K562 (cell line): ENCODE data around the gene SDR42E2. TPM values are rescaled to one million over a fixed set of nuclear protein-coding genes. Genes with fewer than 3 reads are reported as not detected.

Experiments used
- ADNP ChIP-seq: fragments of 200-800 bp; sonication (Bioruptor generic); IDR thresholded peaks from 2 replicates; pipeline ENCODE4 v1.6.1; 2016; ENCODE audit warnings: missing genetic modification characterization, missing compliant biosample characterization
- ETS2 ChIP-seq: IDR thresholded peaks from 2 replicates; pipeline ENCODE4 v1.6.1; 2016; ENCODE audit warnings: borderline replicate concordance, missing genetic modification characterization, mild to moderate bottlenecking, moderate library complexity, missing compliant biosample characterization; ENCODE audit not compliant: poor library complexity, severe bottlenecking
- FOXP1 ChIP-seq: sonication (generic); formaldehyde crosslinking; IDR thresholded peaks from 2 replicates; pipeline ENCODE4 v1.8.0; 2022; ENCODE audit warnings: mild to moderate bottlenecking, missing genetic modification reagents
- GABPA ChIP-seq: fragments of 200-800 bp; sonication (Bioruptor generic); conservative IDR thresholded peaks from 2 replicates; pipeline ENCODE4 v1.6.1; 2016; ENCODE audit warnings: low read depth, missing genetic modification characterization, missing compliant biosample characterization
- HOXB6 ChIP-seq: fragments of 250-450 bp; sonication (Bioruptor Pico); IDR thresholded peaks from 2 replicates; pipeline ENCODE4 v1.5.1; 2022; ENCODE audit warnings: mild to moderate bottlenecking, borderline replicate concordance
- HSF4 ChIP-seq: fragments of 250-450 bp; sonication (Bioruptor Pico); IDR thresholded peaks from 2 replicates; pipeline ENCODE4 v2.1.2; 2022; ENCODE audit warnings: mild to moderate bottlenecking, moderate library complexity, borderline replicate concordance
- MEF2A ChIP-seq: IDR thresholded peaks from 2 replicates; pipeline ENCODE4 v1.6.1; 2011; ENCODE audit warnings: low read depth, mild to moderate bottlenecking, low read length, moderate library complexity; ENCODE audit not compliant: control insufficient read depth
- RAD51 ChIP-seq: fragments of 450-650 bp; IDR thresholded peaks from 2 replicates; pipeline ENCODE4 v1.7.1; 2016; ENCODE audit warnings: low read depth, mild to moderate bottlenecking, borderline replicate concordance
- RBM15 ChIP-seq: fragments of 200-400 bp; formaldehyde crosslinking; IDR thresholded peaks from 2 replicates; pipeline ENCODE4 v1.6.1; 2018; ENCODE audit warnings: mild to moderate bottlenecking, low read length, moderate library complexity; ENCODE audit not compliant: insufficient read depth
- RUNX1 ChIP-seq: sonication (generic); IDR thresholded peaks from 2 replicates; pipeline ENCODE4 v1.6.1; 2016; ENCODE audit warnings: antibody characterized with exemption, low read depth
- SMAD2 ChIP-seq: fragments of 150-350 bp; IDR thresholded peaks from 2 replicates; pipeline ENCODE4 v1.6.1; 2014; ENCODE audit warnings: low read depth, mild to moderate bottlenecking, low read length
- SMARCB1 ChIP-seq: IDR thresholded peaks from 2 replicates; pipeline ENCODE4 v1.6.1; 2011; ENCODE audit warnings: improper control_type of control experiment, low read depth; ENCODE audit not compliant: insufficient read length
- U2AF1 ChIP-seq: fragments of 200-400 bp; formaldehyde crosslinking; optimal IDR thresholded peaks from 2 replicates; pipeline ENCODE3; 2017; ENCODE audit warnings: mild to moderate bottlenecking, low read depth, low read length, moderate library complexity
- ZNF444 ChIP-seq: fragments of 250-450 bp; sonication (Bioruptor Pico); IDR thresholded peaks from 2 replicates; pipeline ENCODE4 v1.4.0; 2020; ENCODE audit warnings: mild to moderate bottlenecking, moderate library complexity
- ZNF507 ChIP-seq: conservative IDR thresholded peaks from 2 replicates; pipeline ENCODE4 v1.6.1; 2017; ENCODE audit warnings: missing genetic modification characterization, missing compliant biosample characterization
- ZNF764 ChIP-seq: fragments of 250-450 bp; sonication (Bioruptor Pico); IDR thresholded peaks from 2 replicates; pipeline ENCODE4 v1.4.0; 2020; ENCODE audit warnings: low read depth, mild to moderate bottlenecking, moderate library complexity
- polyA plus RNA-seq, 8 experiments: library from polyadenylated mRNA; depleted of rRNA in 4 of 8; stranded (reverse) in 5 of 8; unstranded in 3 of 8; fragments of >200 nt; fragmentation: Nextera tagmentation in 2 of 8; fragmentation: Illumina TruSeq in 1 of 8; extraction: Ambion mirVana in 2 of 8; extraction: Trizol in 1 of 8; gene quantifications; 2 replicates each; pipeline versions ENCODE4 v1.2.1 to v1.2.3, GENCODE V29; 2011 to 2014; ENCODE audit warnings: inconsistent platforms in 1 of 8, missing spikeins in 1 of 8
- total RNA-seq, 7 experiments: library from RNA; depleted of rRNA in 6 of 7; stranded (reverse); fragments of >200 nt in 6 of 7; fragmentation: Illumina TruSeq in 2 of 7; extraction: Trizol in 2 of 7; gene quantifications; 2 replicates each; pipeline versions ENCODE4 v1.2.1 to v1.2.3, GENCODE V29; 2011 to 2021; ENCODE audit warnings: low replicate concordance in 1 of 7
- TF ChIP-seq, protein P1 (sequence below): fragments of 250-450 bp; sonication (Bioruptor Pico); IDR thresholded peaks from 2 replicates; pipeline ENCODE4 v1.8.0; 2022; ENCODE audit warnings: moderate library complexity, mild to moderate bottlenecking, inconsistent platforms
- TF ChIP-seq, protein P2 (sequence below): sonication (generic); formaldehyde crosslinking; IDR thresholded peaks from 2 replicates; pipeline ENCODE4 v1.8.0; 2023; ENCODE audit warnings: missing genetic modification reagents, mild to moderate bottlenecking, borderline replicate concordance
- TF ChIP-seq, protein P3 (sequence below): fragments of 450-650 bp; formaldehyde crosslinking; IDR thresholded peaks from 2 replicates; pipeline ENCODE4 v1.4.0; 2020; ENCODE audit warnings: mild to moderate bottlenecking, moderate library complexity

SDR42E2 gene
- total and polyA plus RNA-seq, 9 of the 15 experiments (the other 6 are each of a cell fraction or from before 2014, with no cell fraction given): 0.03 to 0.07 (median 0.04) TPM; not detected in 4

DNA sequence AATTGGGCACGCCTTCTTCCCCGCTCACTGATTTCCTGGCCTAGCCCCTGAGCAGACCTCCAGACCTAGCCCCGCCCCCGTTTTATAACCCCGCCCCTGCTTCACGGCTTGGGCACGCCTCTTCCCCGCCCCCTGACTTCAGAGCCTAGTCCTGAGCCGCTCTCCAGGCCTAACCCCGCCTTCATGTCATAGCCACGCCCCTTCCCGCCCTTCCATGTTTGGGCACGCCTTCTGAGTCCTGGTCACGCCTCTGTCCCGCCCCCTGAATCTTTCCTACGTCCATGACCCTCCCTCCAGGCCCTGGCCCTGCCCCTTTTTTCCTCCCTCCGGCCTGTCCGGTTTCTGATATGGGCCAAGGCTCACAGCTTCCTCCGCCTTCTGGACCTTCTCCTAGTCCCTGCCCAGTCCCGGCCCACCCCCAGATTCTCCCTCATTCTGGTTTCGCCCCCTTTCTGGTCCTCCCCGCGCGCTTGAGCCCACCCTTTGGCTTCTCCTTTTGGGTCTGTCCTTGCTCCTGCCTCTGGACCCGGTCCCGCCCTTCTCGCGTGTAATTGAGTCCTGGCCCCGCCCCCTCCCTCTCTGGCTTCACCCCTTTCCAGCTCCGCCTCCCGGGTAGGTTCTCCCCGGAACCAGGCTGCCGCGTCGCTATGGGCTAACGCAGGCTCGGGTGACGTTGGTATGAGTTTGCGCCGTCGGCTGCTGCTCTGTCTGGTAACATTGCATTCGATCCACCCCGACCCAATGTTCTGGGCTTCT is 28.6 kb downstream of the SDR42E2 start (continued):
- no peak for TF ChIP-seq HSF4 (CRISPR knock-in tag)
- no peak for TF ChIP-seq ETS2 (tag)
- TF ChIP-seq, protein P1, sequence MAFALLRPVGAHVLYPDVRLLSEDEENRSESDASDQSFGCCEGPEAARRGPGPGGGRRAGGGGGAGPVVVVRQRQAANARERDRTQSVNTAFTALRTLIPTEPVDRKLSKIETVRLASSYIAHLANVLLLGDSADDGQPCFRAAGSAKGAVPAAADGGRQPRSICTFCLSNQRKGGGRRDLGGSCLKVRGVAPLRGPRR (CRISPR knock-in tag): no peak
- no peak for TF ChIP-seq ZNF444 (CRISPR knock-in tag)
- no peak for TF ChIP-seq SMAD2
- no peak for TF ChIP-seq RUNX1
- TF ChIP-seq, protein P2, sequence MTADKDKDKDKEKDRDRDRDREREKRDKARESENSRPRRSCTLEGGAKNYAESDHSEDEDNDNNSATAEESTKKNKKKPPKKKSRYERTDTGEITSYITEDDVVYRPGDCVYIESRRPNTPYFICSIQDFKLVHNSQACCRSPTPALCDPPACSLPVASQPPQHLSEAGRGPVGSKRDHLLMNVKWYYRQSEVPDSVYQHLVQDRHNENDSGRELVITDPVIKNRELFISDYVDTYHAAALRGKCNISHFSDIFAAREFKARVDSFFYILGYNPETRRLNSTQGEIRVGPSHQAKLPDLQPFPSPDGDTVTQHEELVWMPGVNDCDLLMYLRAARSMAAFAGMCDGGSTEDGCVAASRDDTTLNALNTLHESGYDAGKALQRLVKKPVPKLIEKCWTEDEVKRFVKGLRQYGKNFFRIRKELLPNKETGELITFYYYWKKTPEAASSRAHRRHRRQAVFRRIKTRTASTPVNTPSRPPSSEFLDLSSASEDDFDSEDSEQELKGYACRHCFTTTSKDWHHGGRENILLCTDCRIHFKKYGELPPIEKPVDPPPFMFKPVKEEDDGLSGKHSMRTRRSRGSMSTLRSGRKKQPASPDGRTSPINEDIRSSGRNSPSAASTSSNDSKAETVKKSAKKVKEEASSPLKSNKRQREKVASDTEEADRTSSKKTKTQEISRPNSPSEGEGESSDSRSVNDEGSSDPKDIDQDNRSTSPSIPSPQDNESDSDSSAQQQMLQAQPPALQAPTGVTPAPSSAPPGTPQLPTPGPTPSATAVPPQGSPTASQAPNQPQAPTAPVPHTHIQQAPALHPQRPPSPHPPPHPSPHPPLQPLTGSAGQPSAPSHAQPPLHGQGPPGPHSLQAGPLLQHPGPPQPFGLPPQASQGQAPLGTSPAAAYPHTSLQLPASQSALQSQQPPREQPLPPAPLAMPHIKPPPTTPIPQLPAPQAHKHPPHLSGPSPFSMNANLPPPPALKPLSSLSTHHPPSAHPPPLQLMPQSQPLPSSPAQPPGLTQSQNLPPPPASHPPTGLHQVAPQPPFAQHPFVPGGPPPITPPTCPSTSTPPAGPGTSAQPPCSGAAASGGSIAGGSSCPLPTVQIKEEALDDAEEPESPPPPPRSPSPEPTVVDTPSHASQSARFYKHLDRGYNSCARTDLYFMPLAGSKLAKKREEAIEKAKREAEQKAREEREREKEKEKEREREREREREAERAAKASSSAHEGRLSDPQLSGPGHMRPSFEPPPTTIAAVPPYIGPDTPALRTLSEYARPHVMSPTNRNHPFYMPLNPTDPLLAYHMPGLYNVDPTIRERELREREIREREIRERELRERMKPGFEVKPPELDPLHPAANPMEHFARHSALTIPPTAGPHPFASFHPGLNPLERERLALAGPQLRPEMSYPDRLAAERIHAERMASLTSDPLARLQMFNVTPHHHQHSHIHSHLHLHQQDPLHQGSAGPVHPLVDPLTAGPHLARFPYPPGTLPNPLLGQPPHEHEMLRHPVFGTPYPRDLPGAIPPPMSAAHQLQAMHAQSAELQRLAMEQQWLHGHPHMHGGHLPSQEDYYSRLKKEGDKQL (CRISPR knock-in tag): no peak
- no peak for TF ChIP-seq ZNF764 (CRISPR knock-in tag)
- no peak for TF ChIP-seq RBM15
- TF ChIP-seq RAD51: no peak
- TF ChIP-seq, protein P3, sequence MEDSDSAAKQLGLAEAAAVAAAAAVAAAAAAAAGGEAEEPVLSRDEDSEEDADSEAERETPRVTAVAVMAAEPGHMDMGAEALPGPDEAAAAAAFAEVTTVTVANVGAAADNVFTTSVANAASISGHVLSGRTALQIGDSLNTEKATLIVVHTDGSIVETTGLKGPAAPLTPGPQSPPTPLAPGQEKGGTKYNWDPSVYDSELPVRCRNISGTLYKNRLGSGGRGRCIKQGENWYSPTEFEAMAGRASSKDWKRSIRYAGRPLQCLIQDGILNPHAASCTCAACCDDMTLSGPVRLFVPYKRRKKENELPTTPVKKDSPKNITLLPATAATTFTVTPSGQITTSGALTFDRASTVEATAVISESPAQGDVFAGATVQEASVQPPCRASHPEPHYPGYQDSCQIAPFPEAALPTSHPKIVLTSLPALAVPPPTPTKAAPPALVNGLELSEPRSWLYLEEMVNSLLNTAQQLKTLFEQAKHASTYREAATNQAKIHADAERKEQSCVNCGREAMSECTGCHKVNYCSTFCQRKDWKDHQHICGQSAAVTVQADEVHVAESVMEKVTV (CRISPR knock-in tag): no peak
- no peak for TF ChIP-seq MEF2A
- TF ChIP-seq SMARCB1: no peak
- TF ChIP-seq ADNP (tag): no peak
- TF ChIP-seq U2AF1: no peak
- peak; percentile 41; the same call in 1 of the 2 replicates for TF ChIP-seq GABPA (tag)
- no peak for TF ChIP-seq ZNF507 (tag)
- TF ChIP-seq HOXB6 (CRISPR knock-in tag): no peak
- TF ChIP-seq FOXP1 (CRISPR knock-in tag): no peak
